AG10803 (cell line): Measurements from ENCODE around the gene INTS15.
A peak's percentile ranks its signal among the peaks of the same experiment; 100 is the strongest.

Experiments
- DNase-seq: peaks from one replicate; pipeline ENCODE4 v3.0.0; 2010; ENCODE audit warnings: low read depth
- H3K4me3 ChIP-seq: 2 replicates; pipeline ENCODE4 v1.5.1; 2011; ENCODE audit warnings: mild to moderate bottlenecking, low read length, control low read depth
- CTCF ChIP-seq: conservative IDR thresholded peaks from 2 replicates; pipeline ENCODE4 v1.5.1; 2011; ENCODE audit warnings: mild to moderate bottlenecking, low read length, control low read depth, inconsistent platforms

INTS15 gene

GRCh38 chr7:6614953-6615722, 25.3 kb downstream of the INTS15 start, which contains the start of gene ZNF853:
ZNF853 (plus strand) TSS chr7:6615610; CDS start chr7:6616175, 565 bp downstream.
- no peak for DNase-seq
- peak within 1 kb of the TSS; percentile 30 for H3K4me3 ChIP-seq
- no peak for TF ChIP-seq CTCF

GRCh38 chr7:6615723-6616555, 26.1 kb downstream of the INTS15 start:
- no peak for TF ChIP-seq CTCF
- DNase-seq = no peak
- H3K4me3 ChIP-seq = peak overlapping the region; percentile 30

GRCh38 chr7:6616854-6617643, 27.2 kb downstream of the INTS15 start:
- no peak for TF ChIP-seq CTCF
- no peak for DNase-seq
- no peak overlapping the region for H3K4me3 ChIP-seq

- no peak for TF ChIP-seq CTCF
- H3K4me3 ChIP-seq = no peak overlapping the region
- DNase-seq = peak; percentile 15
Measured at GRCh38 chr7:6618621-6619020, 28.8 kb downstream of the INTS15 start.

- H3K4me3 ChIP-seq = no peak overlapping the region
- TF ChIP-seq CTCF = no peak
- DNase-seq = no peak
Measured at GRCh38 chr7:6619961-6620360, 30.1 kb downstream of the INTS15 start.

- no peak overlapping the region for H3K4me3 ChIP-seq
- TF ChIP-seq CTCF = no peak
- DNase-seq = no peak
Measured at GRCh38 chr7:6621195-6622133, 31.6 kb downstream of the INTS15 start.
